Measurements from ENCODE around the gene COASY. TPM values are rescaled to one million over a fixed set of nuclear protein-coding genes. Genes with fewer than 3 reads are reported as not detected.
"Not testable (repeated sequence)": the region's sequence is repeated elsewhere in the genome, so short reads cannot be mapped to it uniquely, and the experiment has no call there.

The COASY gene
- total RNA-seq, 1 donor from 2014 or later = 10.9 TPM

GRCh38 chr17:42543190-42544079 is 18.5 kb upstream of the COASY start:
- H3K27ac ChIP-seq = no peak overlapping the region
- TF ChIP-seq, protein P1, sequence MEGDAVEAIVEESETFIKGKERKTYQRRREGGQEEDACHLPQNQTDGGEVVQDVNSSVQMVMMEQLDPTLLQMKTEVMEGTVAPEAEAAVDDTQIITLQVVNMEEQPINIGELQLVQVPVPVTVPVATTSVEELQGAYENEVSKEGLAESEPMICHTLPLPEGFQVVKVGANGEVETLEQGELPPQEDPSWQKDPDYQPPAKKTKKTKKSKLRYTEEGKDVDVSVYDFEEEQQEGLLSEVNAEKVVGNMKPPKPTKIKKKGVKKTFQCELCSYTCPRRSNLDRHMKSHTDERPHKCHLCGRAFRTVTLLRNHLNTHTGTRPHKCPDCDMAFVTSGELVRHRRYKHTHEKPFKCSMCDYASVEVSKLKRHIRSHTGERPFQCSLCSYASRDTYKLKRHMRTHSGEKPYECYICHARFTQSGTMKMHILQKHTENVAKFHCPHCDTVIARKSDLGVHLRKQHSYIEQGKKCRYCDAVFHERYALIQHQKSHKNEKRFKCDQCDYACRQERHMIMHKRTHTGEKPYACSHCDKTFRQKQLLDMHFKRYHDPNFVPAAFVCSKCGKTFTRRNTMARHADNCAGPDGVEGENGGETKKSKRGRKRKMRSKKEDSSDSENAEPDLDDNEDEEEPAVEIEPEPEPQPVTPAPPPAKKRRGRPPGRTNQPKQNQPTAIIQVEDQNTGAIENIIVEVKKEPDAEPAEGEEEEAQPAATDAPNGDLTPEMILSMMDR (IDR thresholded peaks at IDR 0.05) = no peak
- no peaks in the 10 kb centered on the region for H3K27me3 ChIP-seq
- H3K4me3 ChIP-seq = no peak overlapping the region
- no peaks in the 10 kb centered on the region for H3K9me3 ChIP-seq
- intact Hi-C loops (cut with DNase I) = no loop called here
- peaks cover 47 to 51% of the 10 kb centered on the region in 2 donors for H3K36me3 ChIP-seq
- no peak for DNase-seq (ENCODE audit: low spot score in 2 of 2)
- no peaks in the 10 kb centered on the region for H3K4me1 ChIP-seq

GRCh38 chr17:42544874-42545283 is 17.1 kb upstream of the COASY start:
- Histone ChIP-seq H3K4me3 (no peak overlapping the region), H3K4me1 (no peaks in the 10 kb centered on the region), H3K9me3 (no peaks in the 10 kb centered on the region), H3K27ac (no peak overlapping the region), H3K27me3 (no peaks in the 10 kb centered on the region), H3K36me3 (peaks cover 35 to 37% of the 10 kb centered on the region in 2 donors)
- TF ChIP-seq, protein P1 (IDR thresholded peaks at IDR 0.05) = no peak
- DNase-seq (ENCODE audit: low spot score in 2 of 2) = no peak
- intact Hi-C loops (cut with DNase I) = no loop called here

DNA sequence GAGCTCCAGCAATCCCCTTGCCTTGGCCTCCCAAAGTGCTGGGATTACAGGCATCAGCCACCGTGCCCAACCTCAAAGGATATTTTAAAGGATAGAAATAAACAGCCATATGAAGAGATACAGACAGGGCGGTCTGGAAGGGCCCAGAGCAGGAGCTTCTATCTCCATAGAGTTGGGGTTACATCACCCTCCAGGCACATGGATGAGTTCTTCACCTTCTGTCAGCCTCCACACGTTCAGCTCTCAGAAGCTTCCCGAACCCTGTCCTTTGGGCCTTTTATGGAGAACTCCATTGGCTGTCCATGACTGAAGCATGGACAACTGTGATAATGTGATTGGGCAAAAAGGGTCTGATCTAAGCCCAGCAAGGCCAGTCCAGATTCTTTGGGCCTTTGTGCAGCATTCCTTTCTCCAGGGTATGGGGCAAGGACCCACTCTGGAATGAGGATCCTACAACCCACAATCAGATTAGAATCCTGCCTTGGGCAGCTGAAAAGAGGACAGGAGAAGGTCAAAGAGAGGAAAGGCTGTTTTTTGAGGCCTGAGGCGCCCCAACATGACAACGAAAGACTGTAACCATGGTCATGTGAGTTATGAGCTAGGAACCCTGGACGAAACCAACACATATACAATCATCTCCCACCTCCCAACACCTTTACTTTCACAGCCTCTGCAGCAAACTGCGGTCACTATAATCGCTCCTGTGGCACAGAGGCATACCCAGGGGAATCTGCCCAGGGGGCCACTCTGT is 16.0 kb upstream of the COASY start:
- DNase-seq (ENCODE audit: low spot score in 2 of 2); H3K4me1 ChIP-seq; H3K27ac ChIP-seq; H3K27me3 ChIP-seq; H3K4me3 ChIP-seq; intact Hi-C loops (cut with DNase I); H3K9me3 ChIP-seq: not testable (repeated sequence)
- H3K36me3 ChIP-seq = peaks cover 32 to 33% of the 10 kb centered on the region in 2 donors

GRCh38 chr17:42547001-42547461 is 14.9 kb upstream of the COASY start:
- TF ChIP-seq, protein P1 (IDR thresholded peaks at IDR 0.05) = no peak
- intact Hi-C loops (cut with DNase I) = no loop called here
- peaks cover 22 to 27% of the 10 kb centered on the region in 2 donors for H3K36me3 ChIP-seq
- H3K4me1 ChIP-seq = no peaks in the 10 kb centered on the region
- no peak for DNase-seq (ENCODE audit: low spot score in 2 of 2)
- no peaks in the 10 kb centered on the region for H3K9me3 ChIP-seq
- no peaks in the 10 kb centered on the region for H3K27me3 ChIP-seq
- H3K27ac ChIP-seq = no peak overlapping the region
- H3K4me3 ChIP-seq = no peak overlapping the region

GRCh38 chr17:42547698-42548069 is 14.3 kb upstream of the COASY start:
- H3K9me3 ChIP-seq = no peaks in the 10 kb centered on the region
- peaks cover 15 to 24% of the 10 kb centered on the region in 2 donors for H3K36me3 ChIP-seq
- H3K27ac ChIP-seq = no peak overlapping the region
- H3K27me3 ChIP-seq = no peaks in the 10 kb centered on the region
- H3K4me1 ChIP-seq = no peaks in the 10 kb centered on the region
- no peak overlapping the region for H3K4me3 ChIP-seq
- intact Hi-C loops (cut with DNase I) = no loop called here
- no peak for DNase-seq (ENCODE audit: low spot score in 2 of 2)
- TF ChIP-seq, protein P1 (IDR thresholded peaks at IDR 0.05) = no peak

Measured in ascending aorta (tissue), 2 donors.